Loucy (cell line): Measurements from ENCODE around the gene BCAP31.

Source experiments
- CTCF ChIP-seq: fragments of 200-600 bp; sonication (generic); conservative IDR thresholded peaks from 2 replicates; pipeline ENCODE4 v1.5.1; 2014; ENCODE audit warnings: mild to moderate bottlenecking, antibody characterized with exemption, low read length
- EZH2phosphoT487 ChIP-seq: fragments of 200-600 bp; IDR thresholded peaks from 2 replicates; pipeline ENCODE4 v1.6.1; 2018; ENCODE audit warnings: antibody characterized with exemption, mild to moderate bottlenecking, moderate library complexity, borderline replicate concordance

- TF ChIP-seq CTCF (no peak), EZH2phosphoT487 (no peak)
Observed at GRCh38 chrX:153765138-153766079, 41.2 kb upstream of the BCAP31 start.
